Thoracic aorta (tissue), 2 donors: ENCODE results near the gene RGL2. TPM values are rescaled to one million over a fixed set of nuclear protein-coding genes. Genes with fewer than 3 reads are reported as not detected.

Experiments
- ATAC-seq: fragments of 150-250 bp; one replicate; pipeline ENCODE4 v1.8.0; 2017; ENCODE audit warnings: low read depth; ENCODE audit not compliant: insufficient number of reproducible peaks, low FRiP score
- DNase-seq: peaks from one replicate; pipeline ENCODE4 v3.0.0-alpha.2; 2020; ENCODE audit warnings: low spot score
- H3K27ac ChIP-seq, 2 donors: fragments of 200-600 bp; sonication (generic); 1 replicate in 1 of 2; 2 replicates in 1 of 2; pipeline ENCODE4 v1.5.1; 2016; ENCODE audit warnings: mild to moderate bottlenecking in 2 of 2, moderate library complexity in 2 of 2
- H3K27me3 ChIP-seq: fragments of 200-600 bp; sonication (generic); replicated peaks from 2 replicates; pipeline ENCODE4 v1.6.0; 2016; ENCODE audit warnings: mild to moderate bottlenecking; ENCODE audit not compliant: insufficient read depth
- H3K36me3 ChIP-seq: fragments of 200-600 bp; sonication (generic); one replicate; pipeline ENCODE4 v1.5.1; 2016
- H3K4me1 ChIP-seq, 2 donors: fragments of 200-600 bp; sonication (generic); 1 replicate in 1 of 2; 2 replicates in 1 of 2; pipeline versions ENCODE4 v1.5.1 to v1.6.0; 2016; ENCODE audit warnings: low read depth in 2 of 2, mild to moderate bottlenecking in 1 of 2; ENCODE audit not compliant: control insufficient read depth in 1 of 2
- H3K4me3 ChIP-seq: fragments of 200-600 bp; sonication (generic); 2 replicates; pipeline ENCODE4 v1.5.1; 2016; ENCODE audit warnings: mild to moderate bottlenecking
- H3K9me3 ChIP-seq: fragments of 200-600 bp; sonication (generic); 2 replicates; pipeline ENCODE4 v1.5.1; 2016
- CTCF ChIP-seq: fragments of 200-600 bp; sonication (generic); IDR thresholded peaks from one replicate; pipeline ENCODE4 v1.5.1; 2019; ENCODE audit warnings: antibody characterized with exemption
- total RNA-seq, 2 donors: library from RNA; depleted of rRNA; stranded (reverse); fragments of >200 nt; gene quantifications; one replicate each; pipeline versions ENCODE4 v1.1.0 to v1.2.3, GENCODE V29; 2016

RGL2 gene
- total RNA-seq, 2 donors from 2014 or later: 49.9 to 83.5 TPM

- peaks cover 16% of the 10 kb centered on the region for H3K36me3 ChIP-seq
- DNase-seq (no peak), ATAC-seq (no peak)
- TF ChIP-seq CTCF: no peak
- no peaks in the 10 kb centered on the region for H3K27me3 ChIP-seq
- no peaks in the 10 kb centered on the region for H3K9me3 ChIP-seq
- H3K4me3 ChIP-seq: peak overlapping the region; percentile 33
- H3K27ac ChIP-seq: peak overlapping the region; percentile 47 to 75
- H3K4me1 ChIP-seq: peaks cover 53 to 68% of the 10 kb centered on the region in 2 donors
Observed at GRCh38 chr6:33319939-33320314, 21.2 kb upstream of the RGL2 start.

DNA sequence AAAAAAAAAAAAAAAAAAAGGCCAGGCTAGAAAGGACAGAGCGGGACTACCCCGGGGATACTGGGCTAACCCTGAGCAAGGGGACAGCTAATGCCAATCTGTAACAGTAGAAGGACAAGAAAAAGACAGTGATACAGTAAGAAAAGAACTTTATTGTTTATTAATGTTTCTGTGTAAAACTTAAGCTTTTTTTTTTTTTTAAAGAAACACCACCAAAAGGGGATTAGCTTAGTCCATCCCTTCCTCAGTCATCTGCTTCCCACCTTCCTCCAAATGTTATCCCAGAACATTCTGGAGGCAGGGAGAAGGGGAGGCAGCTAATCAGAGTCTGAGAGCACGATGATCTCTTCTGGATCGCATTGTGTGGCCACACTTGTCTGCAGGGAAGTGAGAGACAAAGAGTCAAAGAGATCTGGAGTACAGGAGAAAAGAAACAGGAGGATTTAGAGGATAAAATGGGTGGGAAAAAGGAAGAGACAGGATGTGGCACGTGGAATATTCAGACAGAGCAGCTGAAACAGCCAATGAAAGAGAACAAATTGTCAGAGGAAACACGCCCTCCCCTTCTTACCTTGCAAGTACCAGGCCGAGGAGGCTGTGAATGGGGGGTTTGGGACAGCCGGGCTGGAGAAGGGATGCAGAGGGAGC, 19.8 kb upstream of the RGL2 start:
- Histone ChIP-seq H3K9me3 (no peaks in the 10 kb centered on the region), H3K4me1 (peaks cover 52 to 71% of the 10 kb centered on the region in 2 donors), H3K27me3 (no peaks in the 10 kb centered on the region), H3K4me3 (peak overlapping the region; percentile 76), H3K27ac (peak overlapping the region; percentile 66 to 75), H3K36me3 (peaks cover 16% of the 10 kb centered on the region)
- DNase-seq: no peak
- TF ChIP-seq CTCF: no peak
- ATAC-seq: no peak

DNA sequence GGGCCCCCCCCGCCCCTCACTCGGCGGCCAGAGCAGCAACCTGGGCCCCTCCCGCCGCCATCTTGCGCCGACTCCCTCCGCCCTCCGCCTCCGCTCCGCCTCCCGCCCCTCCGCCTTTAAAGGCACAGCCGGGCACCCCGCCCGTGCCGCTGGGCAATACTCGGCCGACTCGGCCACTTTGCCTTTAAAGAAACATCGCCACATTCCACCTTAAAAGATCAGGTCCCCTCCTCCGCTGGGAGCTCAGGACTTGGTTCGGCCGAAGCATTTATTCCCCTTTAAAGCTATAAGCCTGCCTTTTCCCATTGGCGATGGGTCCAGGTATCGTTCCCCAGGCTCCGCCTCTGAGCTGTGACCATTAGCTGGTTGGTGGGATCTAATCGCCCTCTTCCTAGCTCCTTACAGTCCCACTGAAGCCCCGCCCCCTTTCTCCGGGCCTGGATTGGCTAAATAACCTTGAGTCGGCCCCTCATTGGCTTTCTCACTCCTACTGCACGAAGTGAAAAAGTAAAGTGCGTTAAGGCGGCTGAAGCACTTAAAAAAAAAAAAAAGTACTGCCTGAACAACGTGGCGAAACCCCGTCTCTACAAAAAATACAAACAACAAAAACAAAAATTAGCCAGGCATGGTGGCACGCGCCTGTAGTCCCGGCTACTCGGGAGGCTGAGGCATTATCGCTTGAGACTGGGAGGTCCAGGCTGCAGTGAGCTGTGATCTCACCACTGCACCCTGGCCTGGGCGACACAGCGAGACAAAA, 19.1 kb upstream of the RGL2 start, which contains the start of gene ZBTB22:
TSS of gene ZBTB22 (minus strand) at position 76 of the 757 bp plus-strand sequence. CDS start 828 bp downstream, outside the sequence.
- Histone ChIP-seq H3K4me1 (peaks cover 52 to 69% of the 10 kb centered on the region in 2 donors), H3K27me3 (no peaks in the 10 kb centered on the region), H3K9me3 (no peaks in the 10 kb centered on the region), H3K36me3 (peaks cover 16% of the 10 kb centered on the region), H3K27ac (peak within 1 kb of the TSS; percentile 66 to 75), H3K4me3 (peak within 1 kb of the TSS; percentile 76)
- TF ChIP-seq CTCF: no peak
- ATAC-seq: peak; percentile 88
- DNase-seq: peak; percentile 100

DNA sequence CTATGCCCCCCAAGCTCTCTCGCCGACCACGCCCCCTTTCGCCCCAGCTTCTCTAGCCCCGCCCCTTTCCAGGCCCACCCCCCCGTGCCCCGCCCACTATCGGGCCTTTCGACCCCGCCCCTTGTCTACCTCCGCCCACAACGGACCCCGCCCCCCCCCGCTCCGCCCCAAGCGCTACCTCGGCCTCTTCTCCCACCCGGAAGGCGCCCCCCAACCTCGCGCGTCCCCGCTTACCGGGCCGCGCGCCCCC, 18.6 kb upstream of the RGL2 start:
- no peaks in the 10 kb centered on the region for H3K27me3 ChIP-seq
- no peaks in the 10 kb centered on the region for H3K9me3 ChIP-seq
- H3K36me3 ChIP-seq: peaks cover 16% of the 10 kb centered on the region
- no peak for DNase-seq
- H3K27ac ChIP-seq: peak overlapping the region; percentile 66 to 75
- no peak for ATAC-seq
- no peak for TF ChIP-seq CTCF
- peak overlapping the region; percentile 76 for H3K4me3 ChIP-seq
- H3K4me1 ChIP-seq: peaks cover 55 to 71% of the 10 kb centered on the region in 2 donors

GRCh38 chr6:33316603-33317418, 18.1 kb upstream of the RGL2 start:
- Histone ChIP-seq H3K27ac (peak overlapping the region in 1 of 2 donors; percentile 59), H3K4me1 (peaks cover 55 to 71% of the 10 kb centered on the region in 2 donors), H3K9me3 (no peaks in the 10 kb centered on the region), H3K27me3 (no peaks in the 10 kb centered on the region), H3K4me3 (peak overlapping the region; percentile 76), H3K36me3 (peaks cover 16% of the 10 kb centered on the region)
- no peak for TF ChIP-seq CTCF
- ATAC-seq (no peak), DNase-seq (no peak)
